ENCODE results near the gene ZNF552.
"Not testable (repeated sequence)": the region's sequence is repeated elsewhere in the genome, so short reads cannot be mapped to it uniquely, and the experiment has no call there.

DNA sequence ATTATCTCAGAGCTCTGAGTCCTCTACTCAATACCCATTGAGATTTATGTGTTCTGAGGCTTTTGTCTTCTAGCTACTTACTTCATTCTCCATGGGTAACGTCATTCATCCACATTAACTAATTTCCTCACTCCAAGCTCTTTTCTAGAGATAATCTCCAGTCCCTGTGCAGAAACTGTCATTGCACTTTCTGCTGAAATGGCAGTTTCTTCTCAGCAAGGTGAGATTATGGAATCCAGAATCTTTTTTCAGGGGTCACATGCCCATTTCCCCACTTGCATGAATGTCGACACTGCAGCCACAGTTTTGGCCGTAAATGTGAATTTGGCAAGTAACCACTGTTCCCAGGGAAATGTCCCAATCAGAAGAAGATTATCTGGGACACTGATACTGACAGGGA is 47.6 kb upstream of the ZNF552 start:
- not testable (repeated sequence) for TF ChIP-seq CTCF, POLR2A, EP300 (IDR thresholded peaks at IDR 0.05)

Measured in suprapubic skin (tissue), 3 donors.